Central memory CD8-positive, alpha-beta T cell (primary cell): ENCODE measurements around the gene CANT1.

ENCODE experiments used
- ATAC-seq: fragments of 150-1000 bp; cut with Tn5 transposase; replicated peaks from 2 replicates; pipeline ENCODE4 v1.10.0; 2022; ENCODE audit warnings: mild to moderate bottlenecking, moderate FRiP score, moderate number of reproducible peaks; ENCODE audit not compliant: poor library complexity, severe bottlenecking; ENCODE audit errors: extremely low read depth
- DNase-seq, 2 donors: peaks; one replicate each; pipeline ENCODE4 v3.0.0; 2021; ENCODE audit warnings: low spot score in 2 of 2
- H3K27ac Mint-ChIP-seq: one replicate; pipeline ENCODE4 v1.8.0; 2022; ENCODE audit warnings: low read depth, mild to moderate bottlenecking, moderate library complexity, mixed read lengths
- H3K27me3 Mint-ChIP-seq: one replicate; pipeline ENCODE4 v1.8.0; 2022; ENCODE audit warnings: mixed read lengths
- H3K36me3 Mint-ChIP-seq: one replicate; pipeline ENCODE4 v1.8.0; 2022; ENCODE audit warnings: mild to moderate bottlenecking, moderate library complexity, mixed read lengths; ENCODE audit not compliant: insufficient read depth
- H3K4me1 Mint-ChIP-seq: one replicate; pipeline ENCODE4 v1.8.0; 2022; ENCODE audit warnings: mixed read lengths
- H3K4me3 Mint-ChIP-seq: one replicate; pipeline ENCODE4 v1.8.0; 2022; ENCODE audit warnings: mild to moderate bottlenecking, moderate library complexity, mixed read lengths
- H3K9me3 Mint-ChIP-seq: one replicate; pipeline ENCODE4 v1.8.0; 2022; ENCODE audit warnings: mixed read lengths

CANT1 gene

GRCh38 chr17:79019632-79020584 is 10.3 kb upstream of the CANT1 start:
- peak in 1 of 2 donors; percentile 21 for DNase-seq
- Mint-ChIP-seq H3K9me3 (no peaks in the 10 kb centered on the region), H3K4me1 (peaks cover 10% of the 10 kb centered on the region)

DNA sequence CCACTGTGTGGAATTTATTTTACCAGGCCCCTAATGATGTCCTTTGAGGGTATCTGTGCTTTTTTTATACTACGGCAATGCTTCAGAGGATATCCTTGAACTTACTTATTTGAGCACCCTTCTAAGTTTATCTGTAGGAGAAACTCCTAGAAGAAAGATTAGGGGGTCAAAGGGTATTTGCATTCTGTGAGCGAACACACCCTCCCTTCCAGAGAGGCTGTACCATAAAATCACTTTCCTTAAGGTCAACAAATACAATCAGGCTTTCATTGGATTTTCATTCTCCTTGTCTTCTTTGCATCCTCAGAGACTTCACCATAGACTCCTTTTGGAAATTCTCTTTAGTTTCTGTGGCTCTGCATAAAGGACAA is 9.7 kb upstream of the CANT1 start:
- no peaks in the 10 kb centered on the region for H3K9me3 Mint-ChIP-seq
- H3K4me3 Mint-ChIP-seq: no peak overlapping the region
- H3K4me1 Mint-ChIP-seq: peaks cover 4% of the 10 kb centered on the region
- no peak overlapping the region for H3K27ac Mint-ChIP-seq
- no peaks in the 10 kb centered on the region for H3K36me3 Mint-ChIP-seq
- DNase-seq (no peak), ATAC-seq (no peak)
- H3K27me3 Mint-ChIP-seq: peaks cover 42% of the 10 kb centered on the region

More at GRCh38 chr17:79019632-79020584, 10.3 kb upstream of the CANT1 start:
- Mint-ChIP-seq H3K36me3 (no peaks in the 10 kb centered on the region), H3K27me3 (peaks cover 49% of the 10 kb centered on the region), H3K27ac (no peak overlapping the region), H3K4me3 (no peak overlapping the region)
- peak; percentile 51 for ATAC-seq

- H3K4me3 Mint-ChIP-seq: no peak overlapping the region
- peaks cover 37% of the 10 kb centered on the region for H3K27me3 Mint-ChIP-seq
- H3K4me1 Mint-ChIP-seq: no peaks in the 10 kb centered on the region
- ATAC-seq (no peak), DNase-seq (no peak)
- no peak overlapping the region for H3K27ac Mint-ChIP-seq
- H3K9me3 Mint-ChIP-seq: no peaks in the 10 kb centered on the region
- no peaks in the 10 kb centered on the region for H3K36me3 Mint-ChIP-seq
Measured at GRCh38 chr17:79018370-79018695, 8.8 kb upstream of the CANT1 start.

- Mint-ChIP-seq H3K9me3 (no peaks in the 10 kb centered on the region), H3K27ac (no peak overlapping the region), H3K4me3 (no peak overlapping the region), H3K27me3 (peaks cover 37% of the 10 kb centered on the region), H3K36me3 (no peaks in the 10 kb centered on the region), H3K4me1 (no peaks in the 10 kb centered on the region)
- DNase-seq: no peak
- no peak for ATAC-seq
Measured at GRCh38 chr17:79017546-79018369, 8.2 kb upstream of the CANT1 start.

GRCh38 chr17:79014158-79014758 is 4.7 kb upstream of the CANT1 start:
- Mint-ChIP-seq H3K4me3 (no peak overlapping the region), H3K36me3 (peaks cover 10% of the 10 kb centered on the region), H3K4me1 (peaks cover 7% of the 10 kb centered on the region), H3K9me3 (no peaks in the 10 kb centered on the region), H3K27ac (no peak overlapping the region), H3K27me3 (peaks cover 29% of the 10 kb centered on the region)
- DNase-seq (no peak), ATAC-seq (no peak)

DNA sequence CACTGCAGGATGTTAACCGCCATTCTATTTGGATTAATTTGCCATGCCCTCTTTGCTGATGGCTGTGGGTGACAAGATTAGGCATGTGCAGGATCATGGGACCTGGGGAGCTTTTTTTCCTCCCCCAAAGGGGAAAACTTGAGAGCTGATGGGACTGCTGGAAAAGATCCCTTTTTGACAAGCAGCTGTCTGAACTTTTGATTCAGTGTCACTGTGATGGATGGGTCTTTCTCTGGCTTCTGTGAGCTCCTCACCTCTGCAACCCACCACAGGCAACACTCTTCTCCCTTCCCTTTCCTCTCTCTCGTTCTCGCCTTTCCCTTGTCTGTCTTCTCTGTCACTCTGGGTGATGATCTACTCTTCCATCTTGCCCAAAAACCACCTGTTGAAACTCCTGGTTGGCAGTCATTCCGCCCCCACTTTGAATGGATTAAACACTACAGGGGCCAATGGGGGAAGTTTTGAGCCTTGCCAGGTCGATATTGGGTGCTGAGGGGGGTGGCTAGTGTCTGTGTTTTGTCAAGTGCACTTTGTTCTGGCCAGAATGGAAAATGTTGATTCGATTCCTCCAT is 3.1 kb upstream of the CANT1 start:
- H3K27me3 Mint-ChIP-seq: peaks cover 13% of the 10 kb centered on the region
- H3K4me1 Mint-ChIP-seq: peaks cover 22% of the 10 kb centered on the region
- no peak overlapping the region for H3K4me3 Mint-ChIP-seq
- no peaks in the 10 kb centered on the region for H3K9me3 Mint-ChIP-seq
- DNase-seq (no peak), ATAC-seq (no peak)
- H3K36me3 Mint-ChIP-seq: peaks cover 22% of the 10 kb centered on the region
- H3K27ac Mint-ChIP-seq: no peak overlapping the region

- H3K36me3 Mint-ChIP-seq: peaks cover 22% of the 10 kb centered on the region
- H3K4me3 Mint-ChIP-seq: peak overlapping the region; percentile 86
- ATAC-seq: no peak
- peaks cover 3% of the 10 kb centered on the region for H3K27me3 Mint-ChIP-seq
- H3K9me3 Mint-ChIP-seq: no peaks in the 10 kb centered on the region
- no peak for DNase-seq
- H3K4me1 Mint-ChIP-seq: peaks cover 32% of the 10 kb centered on the region
- H3K27ac Mint-ChIP-seq: peak overlapping the region; percentile 41
Measured at GRCh38 chr17:79011451-79012147, 2.0 kb upstream of the CANT1 start.

GRCh38 chr17:79010304-79010646 is 711 bp upstream of the CANT1 start:
- ATAC-seq (no peak), DNase-seq (no peak)
- Mint-ChIP-seq H3K4me1 (peaks cover 45% of the 10 kb centered on the region), H3K4me3 (peak overlapping the region; percentile 86), H3K36me3 (peaks cover 22% of the 10 kb centered on the region), H3K27me3 (no peaks in the 10 kb centered on the region), H3K27ac (peak overlapping the region; percentile 97), H3K9me3 (no peaks in the 10 kb centered on the region)

DNA sequence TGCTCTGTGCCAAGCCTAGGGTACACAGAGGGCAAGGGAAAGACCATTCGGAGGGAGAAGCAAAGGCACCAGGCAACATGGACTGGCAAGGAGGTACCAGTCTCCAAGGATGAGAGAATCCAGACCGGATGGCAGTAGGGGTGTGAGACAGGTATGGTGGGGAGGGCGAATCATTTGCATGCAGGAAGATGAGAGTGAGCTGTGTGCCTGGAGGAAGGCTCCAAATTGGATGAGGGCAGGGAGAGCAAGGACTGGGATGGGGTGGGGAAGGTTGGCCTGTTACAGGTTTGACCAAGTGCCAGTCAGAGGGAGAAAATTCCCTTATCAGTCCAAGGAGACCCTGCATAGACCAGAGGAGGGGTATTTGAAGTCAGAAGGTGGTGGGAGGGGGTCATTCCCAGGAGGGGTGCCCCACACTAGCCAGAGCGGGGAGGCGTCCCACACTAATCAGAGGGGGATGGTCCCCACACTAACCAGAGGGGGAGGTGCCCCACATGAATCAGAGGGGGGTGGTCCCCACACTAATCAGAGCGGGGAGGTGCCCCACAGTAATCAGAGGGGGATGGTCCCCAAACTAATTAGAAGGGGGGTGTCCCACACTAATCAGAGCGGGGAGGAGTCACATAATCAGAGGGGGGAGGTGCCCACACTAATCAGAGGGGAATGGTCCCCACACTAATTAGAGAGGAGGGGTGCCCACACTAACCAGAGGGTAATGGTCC is 737 bp downstream of the CANT1 start:
- Mint-ChIP-seq H3K4me3 (peak overlapping the region; percentile 86), H3K4me1 (peaks cover 47% of the 10 kb centered on the region), H3K36me3 (peaks cover 22% of the 10 kb centered on the region), H3K9me3 (no peaks in the 10 kb centered on the region), H3K27ac (peak overlapping the region; percentile 97), H3K27me3 (no peaks in the 10 kb centered on the region)
- ATAC-seq (no peak), DNase-seq (no peak)

- Mint-ChIP-seq H3K27me3 (no peaks in the 10 kb centered on the region), H3K4me1 (peaks cover 50% of the 10 kb centered on the region)
Measured at GRCh38 chr17:79007504-79008381, 1.8 kb downstream of the CANT1 start.

More at GRCh38 chr17:79007504-79008381, 1.8 kb downstream of the CANT1 start:
- peak overlapping the region; percentile 86 for H3K4me3 Mint-ChIP-seq
- H3K36me3 Mint-ChIP-seq: peaks cover 25% of the 10 kb centered on the region
- H3K9me3 Mint-ChIP-seq: no peaks in the 10 kb centered on the region
- DNase-seq (no peak), ATAC-seq (no peak)
- H3K27ac Mint-ChIP-seq: peak overlapping the region; percentile 97
